ENCODE measurements around the gene SLC2A1. TPM values are rescaled to one million over a fixed set of nuclear protein-coding genes. Genes with fewer than 3 reads are reported as not detected.
"Not testable (repeated sequence)": the region's sequence is repeated elsewhere in the genome, so short reads cannot be mapped to it uniquely, and the experiment has no call there.

SLC2A1 gene
- total RNA-seq, 1 experiment from 2014 or later = 245 TPM

DNA sequence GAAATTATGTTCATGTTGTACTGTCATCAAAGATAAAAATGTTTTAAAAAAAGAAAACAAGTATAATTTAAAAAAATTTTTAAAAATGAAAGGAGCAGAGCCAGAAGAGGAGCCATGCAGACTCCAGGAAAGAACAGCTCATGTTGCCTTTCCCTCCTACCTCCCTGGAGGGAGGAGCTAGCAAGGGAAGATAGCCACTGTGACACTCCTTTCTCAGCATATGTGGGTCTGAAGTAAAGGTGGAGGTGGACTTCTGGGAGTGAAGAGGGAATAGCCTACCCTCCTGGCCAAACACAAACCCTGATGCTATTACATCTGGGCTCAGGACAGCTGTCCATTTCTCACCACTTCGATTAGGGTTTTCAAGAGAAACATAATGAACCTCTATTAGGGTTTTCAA lies 54.2 kb downstream of the SLC2A1 start:
- intact Hi-C loops (cut with micrococcal nuclease) = no loop called here
- H4K20me1 ChIP-seq (ENCODE audit: low read length) = no peaks in the 10 kb centered on the region
- TF ChIP-seq, protein P1, sequence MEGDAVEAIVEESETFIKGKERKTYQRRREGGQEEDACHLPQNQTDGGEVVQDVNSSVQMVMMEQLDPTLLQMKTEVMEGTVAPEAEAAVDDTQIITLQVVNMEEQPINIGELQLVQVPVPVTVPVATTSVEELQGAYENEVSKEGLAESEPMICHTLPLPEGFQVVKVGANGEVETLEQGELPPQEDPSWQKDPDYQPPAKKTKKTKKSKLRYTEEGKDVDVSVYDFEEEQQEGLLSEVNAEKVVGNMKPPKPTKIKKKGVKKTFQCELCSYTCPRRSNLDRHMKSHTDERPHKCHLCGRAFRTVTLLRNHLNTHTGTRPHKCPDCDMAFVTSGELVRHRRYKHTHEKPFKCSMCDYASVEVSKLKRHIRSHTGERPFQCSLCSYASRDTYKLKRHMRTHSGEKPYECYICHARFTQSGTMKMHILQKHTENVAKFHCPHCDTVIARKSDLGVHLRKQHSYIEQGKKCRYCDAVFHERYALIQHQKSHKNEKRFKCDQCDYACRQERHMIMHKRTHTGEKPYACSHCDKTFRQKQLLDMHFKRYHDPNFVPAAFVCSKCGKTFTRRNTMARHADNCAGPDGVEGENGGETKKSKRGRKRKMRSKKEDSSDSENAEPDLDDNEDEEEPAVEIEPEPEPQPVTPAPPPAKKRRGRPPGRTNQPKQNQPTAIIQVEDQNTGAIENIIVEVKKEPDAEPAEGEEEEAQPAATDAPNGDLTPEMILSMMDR (conservative IDR thresholded peaks at IDR 0.05; ENCODE audit: low read depth, low read length) = no peak
- TF ChIP-seq EZH2phosphoT487 (IDR thresholded peaks at IDR 0.05; ENCODE audit: borderline replicate concordance, low read length) = no peak
- TF ChIP-seq EZH2 (IDR thresholded peaks at IDR 0.05; ENCODE audit: low read length, unreplicated experiment) = no peak

DNA sequence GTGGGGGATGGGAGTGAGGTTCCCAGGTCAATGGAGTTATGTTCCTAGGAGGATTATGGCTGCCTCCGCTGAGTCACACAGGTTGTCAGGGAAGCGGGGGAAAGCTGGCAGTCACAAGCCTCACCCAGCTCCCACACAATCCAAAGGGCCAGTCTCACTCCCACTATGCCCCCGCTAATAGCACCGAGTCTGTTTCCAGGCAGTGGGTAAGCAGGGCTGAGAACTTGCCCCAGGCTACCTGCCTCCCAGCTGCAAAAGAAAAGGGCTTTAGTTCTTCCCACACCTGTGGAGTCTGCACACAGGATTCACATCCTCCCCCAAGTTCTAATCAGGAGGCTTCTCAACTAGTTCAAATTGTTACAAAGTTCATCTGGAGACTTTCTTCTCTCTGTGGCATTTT lies 58.7 kb downstream of the SLC2A1 start:
- H3K4me1 ChIP-seq (ENCODE audit: insufficient read depth, low read length); H3K9me3 ChIP-seq (ENCODE audit: low read length); H3K9ac ChIP-seq (ENCODE audit: low read length); H2AFZ ChIP-seq (ENCODE audit: low read length); H3K4me2 ChIP-seq (ENCODE audit: low read length); H3K79me2 ChIP-seq (ENCODE audit: low read length); intact Hi-C loops (cut with micrococcal nuclease); H3K9me2 ChIP-seq (replicated peaks; ENCODE audit: low read length); H3K27me3 ChIP-seq (ENCODE audit: low read length); H3K4me3 ChIP-seq (ENCODE audit: low read length); H3K36me3 ChIP-seq (ENCODE audit: low read depth, low read length); CTCF ChIA-PET; POLR2A ChIA-PET (ENCODE audit: unreplicated experiment); ATAC-seq; H3K27ac ChIP-seq (ENCODE audit: low read length); BruUV-seq (replicated peaks); H4K20me1 ChIP-seq (ENCODE audit: low read length); H3F3A ChIP-seq (ENCODE audit: low read length, unreplicated experiment): not testable (repeated sequence)
- DNase-seq = peak; percentile 7

More for the DNA sequence above, 54.2 kb downstream of the SLC2A1 start:
- Histone ChIP-seq H3K9me3 (ENCODE audit: low read length) (no peaks in the 10 kb centered on the region), H3K4me1 (ENCODE audit: insufficient read depth, low read length) (no peaks in the 10 kb centered on the region), H3F3A (ENCODE audit: low read length, unreplicated experiment) (no peaks in the 10 kb centered on the region), H3K79me2 (ENCODE audit: low read length) (no peaks in the 10 kb centered on the region), H3K9ac (ENCODE audit: low read length) (no peak overlapping the region), H3K9me2 (replicated peaks; ENCODE audit: low read length) (no peaks in the 10 kb centered on the region; the same call in 1 of the 2 replicates), H3K4me2 (ENCODE audit: low read length) (no peak overlapping the region), H3K36me3 (ENCODE audit: low read depth, low read length) (no peaks in the 10 kb centered on the region), H2AFZ (ENCODE audit: low read length) (no peak overlapping the region), H3K4me3 (ENCODE audit: low read length) (no peak overlapping the region), H3K27me3 (ENCODE audit: low read length) (no peaks in the 10 kb centered on the region), H3K27ac (ENCODE audit: low read length) (no peak overlapping the region)
- no peak for DNase-seq
- ATAC-seq = no peak
- ChIA-PET CTCF (interaction anchor here (0.7 kb wide), 1 partner anchor 177 kb away, joined by 3 read pairs; no protein-coding TSS in a partner anchor), POLR2A (ENCODE audit: unreplicated experiment) (no interaction called here)
- BruUV-seq (replicated peaks) = no TSS peak

DNA sequence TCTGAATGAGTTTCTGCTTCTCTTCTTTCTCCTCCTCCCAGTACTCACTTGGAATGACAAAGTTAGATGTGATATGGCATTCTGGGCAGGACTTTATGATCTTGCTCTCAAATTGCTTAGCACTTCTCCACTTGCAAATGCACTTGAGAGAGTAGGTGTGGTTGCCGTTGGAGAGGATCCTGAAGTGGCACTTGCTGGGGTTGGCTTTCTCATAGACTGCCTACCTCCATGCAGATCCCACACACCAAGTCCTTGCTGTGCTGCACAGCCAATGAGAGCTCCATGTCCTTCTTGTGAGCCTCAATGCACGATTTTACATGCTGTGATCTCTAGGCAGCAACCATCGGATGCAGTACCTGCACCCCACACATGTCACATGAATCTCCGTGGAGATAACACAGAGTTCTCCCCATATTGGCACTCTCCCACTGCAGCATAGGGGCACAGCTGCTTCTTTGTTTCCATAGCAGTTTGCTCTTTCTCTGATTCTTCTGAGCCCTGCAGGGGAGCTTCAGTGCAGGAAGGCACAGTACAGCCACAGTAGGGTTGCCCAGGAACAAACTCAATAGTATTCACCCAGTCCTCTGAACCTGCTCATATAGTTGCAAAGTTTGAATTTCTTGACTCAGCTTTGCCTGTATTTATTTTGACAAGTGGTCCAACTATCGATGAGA lies 67.1 kb downstream of the SLC2A1 start:
- Histone ChIP-seq H3K79me2 (ENCODE audit: low read length) (no peaks in the 10 kb centered on the region), H3K4me3 (ENCODE audit: low read length) (no peak overlapping the region), H2AFZ (ENCODE audit: low read length) (no peak overlapping the region), H3K9me3 (ENCODE audit: low read length) (no peaks in the 10 kb centered on the region), H3K9ac (ENCODE audit: low read length) (no peak overlapping the region), H3K36me3 (ENCODE audit: low read depth, low read length) (no peaks in the 10 kb centered on the region), H3K27ac (ENCODE audit: low read length) (no peak overlapping the region), H3F3A (ENCODE audit: low read length, unreplicated experiment) (no peaks in the 10 kb centered on the region), H3K4me1 (ENCODE audit: insufficient read depth, low read length) (no peaks in the 10 kb centered on the region), H3K27me3 (ENCODE audit: low read length) (no peaks in the 10 kb centered on the region), H4K20me1 (ENCODE audit: low read length) (no peaks in the 10 kb centered on the region), H3K9me2 (replicated peaks; ENCODE audit: low read length) (no peaks in the 10 kb centered on the region), H3K4me2 (ENCODE audit: low read length) (no peak overlapping the region)
- ChIA-PET POLR2A (ENCODE audit: unreplicated experiment) (no interaction called here), CTCF (no interaction called here)
- TF ChIP-seq EZH2 (IDR thresholded peaks at IDR 0.05; ENCODE audit: low read length, unreplicated experiment) (no peak), EZH2phosphoT487 (IDR thresholded peaks at IDR 0.05; ENCODE audit: borderline replicate concordance, low read length) (no peak)
- TF ChIP-seq, protein P1 (conservative IDR thresholded peaks at IDR 0.05; ENCODE audit: low read depth, low read length) = no peak
- intact Hi-C loops (cut with micrococcal nuclease) = no loop called here
- no peak for ATAC-seq
- DNase-seq = no peak
- BruUV-seq (replicated peaks) = no TSS peak
